Fibroblast of lung (primary cell): ENCODE data around the gene SURF1. TPM values are rescaled to one million over a fixed set of nuclear protein-coding genes. Genes with fewer than 3 reads are reported as not detected.

Source experiments
- DNase-seq, 2 donors: peaks; one replicate each; pipeline versions ENCODE4 v3.0.0 to v3.0.0-alpha.2; 2010; ENCODE audit warnings: low read depth in 2 of 2
- H2AFZ ChIP-seq: 2 replicates; pipeline ENCODE4 v1.5.1; 2012; ENCODE audit warnings: low read length, control low read depth, inconsistent platforms
- H3K27ac ChIP-seq: 2 replicates; pipeline ENCODE4 v1.5.1; 2011; ENCODE audit warnings: low read length, control low read depth; ENCODE audit not compliant: insufficient read depth
- H3K27me3 ChIP-seq: 2 replicates; pipeline ENCODE4 v1.5.1; 2011; ENCODE audit warnings: mild to moderate bottlenecking, low read length; ENCODE audit not compliant: control insufficient read depth, insufficient read depth
- H3K36me3 ChIP-seq: 2 replicates; pipeline ENCODE4 v1.5.1; 2011; ENCODE audit warnings: low read length; ENCODE audit not compliant: control insufficient read depth, insufficient read depth
- H3K4me1 ChIP-seq: 2 replicates; pipeline ENCODE4 v1.5.1; 2011; ENCODE audit warnings: low read length; ENCODE audit not compliant: control insufficient read depth, insufficient read depth; ENCODE audit errors: extremely low read depth
- H3K4me2 ChIP-seq: 2 replicates; pipeline ENCODE4 v1.5.1; 2011; ENCODE audit warnings: low read length, control low read depth; ENCODE audit not compliant: insufficient read depth; ENCODE audit errors: extremely low read depth
- H3K4me3 ChIP-seq, 4 experiments: fragments of 200-600 bp in 1 of 4; sonication (generic) in 1 of 4; replicated peaks in 1 of 4; 2 replicates each; pipeline ENCODE4 v1.5.1; 2011 to 2016; ENCODE audit warnings: low read length in 4 of 4, low read depth in 3 of 4, mild to moderate bottlenecking in 3 of 4, control low read depth in 2 of 4, inconsistent platforms in 1 of 4, mixed read lengths in 1 of 4; ENCODE audit not compliant: insufficient read depth in 1 of 4; ENCODE audit errors: control extremely low read depth in 1 of 4
- H3K79me2 ChIP-seq: 2 replicates; pipeline ENCODE4 v1.5.1; 2012; ENCODE audit warnings: mild to moderate bottlenecking, low read length, inconsistent platforms; ENCODE audit not compliant: control insufficient read depth, insufficient read depth
- H3K9ac ChIP-seq: 2 replicates; pipeline ENCODE4 v1.5.1; 2011; ENCODE audit warnings: mild to moderate bottlenecking, low read length, control low read depth; ENCODE audit not compliant: insufficient read depth
- H3K9me3 ChIP-seq: 2 replicates; pipeline ENCODE4 v1.5.1; 2012; ENCODE audit warnings: low read depth, low read length; ENCODE audit not compliant: control insufficient read depth, insufficient read depth
- H4K20me1 ChIP-seq: 2 replicates; pipeline ENCODE4 v1.5.1; 2011; ENCODE audit warnings: low read length; ENCODE audit not compliant: control insufficient read depth, insufficient read depth; ENCODE audit errors: extremely low read depth
- CTCF ChIP-seq, 2 donors: IDR thresholded peaks in 1 of 2; conservative IDR thresholded peaks in 1 of 2; 1 replicate in 1 of 2; 2 replicates in 1 of 2; pipeline ENCODE4 v1.5.1; 2011 to 2012; ENCODE audit warnings: low read length in 2 of 2, control low read depth in 1 of 2, inconsistent platforms in 1 of 2, low read depth in 1 of 2, mild to moderate bottlenecking in 1 of 2
- EZH2 ChIP-seq: IDR thresholded peaks from 2 replicates; pipeline ENCODE4 v1.5.1; 2012; ENCODE audit warnings: low read length, control low read depth, mild to moderate bottlenecking; ENCODE audit errors: missing control alignments
- polyA plus RNA-seq, 2 donors: library from polyadenylated mRNA; depleted of rRNA in 1 of 2; stranded (reverse) in 1 of 2; unstranded in 1 of 2; fragments of >200 nt; gene quantifications; 2 replicates each; pipeline ENCODE4 v1.2.1, GENCODE V29; 2011 to 2012; ENCODE audit warnings: missing spikeins in 1 of 2
- total RNA-seq: library from RNA; depleted of rRNA; stranded (reverse); fragments of >200 nt; gene quantifications from 2 replicates; pipeline ENCODE4 v1.2.1, GENCODE V29; 2014

SURF1 gene
- total and polyA plus RNA-seq, 2 donors (not counting 1 experiment from before 2014, with no cell fraction given), result 27.9 to 31.7 TPM

DNA sequence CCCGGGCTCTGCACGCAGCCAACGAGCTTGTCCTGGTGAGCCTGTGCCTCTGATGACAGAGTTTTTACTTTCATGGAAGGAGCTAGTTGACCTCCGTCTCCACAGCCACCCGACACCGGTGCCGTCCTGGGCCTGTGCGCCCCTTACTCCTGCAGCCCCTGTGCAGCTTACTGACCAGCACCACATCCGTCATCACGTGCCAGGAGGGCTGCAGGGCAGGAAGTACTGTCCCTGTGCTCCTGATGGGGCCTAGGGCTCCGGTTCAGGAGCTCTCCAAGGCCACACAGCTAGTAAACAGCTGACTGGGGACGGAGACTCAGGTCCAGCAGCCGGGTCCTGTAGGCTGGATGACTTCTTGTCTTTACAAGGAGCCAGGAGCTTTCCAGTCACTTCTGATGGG is 30.1 kb upstream of the SURF1 start:
- no peaks in the 10 kb centered on the region for H3K4me1 ChIP-seq
- H4K20me1 ChIP-seq, result no peaks in the 10 kb centered on the region
- no peak overlapping the region for H3K27ac ChIP-seq
- no peak for TF ChIP-seq CTCF (conservative IDR thresholded peaks at IDR 0.05 in 1 of 2, IDR thresholded peaks at IDR 0.05 in 1 of 2; ENCODE audit: low read depth in 1 of 2, low read length in 2 of 2)
- no peak for TF ChIP-seq EZH2
- H3K9ac ChIP-seq, result no peak overlapping the region
- peaks cover 4% of the 10 kb centered on the region for H3K27me3 ChIP-seq
- H3K9me3 ChIP-seq, result no peaks in the 10 kb centered on the region
- no peak overlapping the region for H3K4me2 ChIP-seq
- H3K4me3 ChIP-seq, result no peak overlapping the region
- H3K79me2 ChIP-seq, result no peaks in the 10 kb centered on the region
- H3K36me3 ChIP-seq, result no peaks in the 10 kb centered on the region
- DNase-seq, result no peak
- H2AFZ ChIP-seq, result no peak overlapping the region

DNA sequence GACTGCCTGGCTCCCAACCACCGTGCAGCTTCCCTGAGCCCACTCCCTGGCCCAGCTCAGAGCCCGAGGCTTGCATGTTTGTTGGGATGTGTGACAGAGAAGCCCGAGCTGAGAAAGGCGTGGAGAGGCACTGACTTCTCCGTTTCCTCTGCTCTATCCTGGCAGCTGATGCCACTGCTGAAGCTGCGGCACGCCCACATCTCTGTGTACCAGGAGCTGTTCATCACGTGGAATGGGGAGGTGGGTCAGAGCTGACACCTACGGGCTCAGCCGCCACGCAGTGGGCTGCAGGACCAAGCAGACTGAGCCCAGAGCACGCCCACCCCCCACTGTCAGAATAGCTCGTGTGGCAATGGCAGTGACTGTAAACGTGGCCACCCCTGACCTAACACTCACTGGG is 29.2 kb upstream of the SURF1 start:
- DNase-seq, result no peak
- TF ChIP-seq CTCF (conservative IDR thresholded peaks at IDR 0.05 in 1 of 2, IDR thresholded peaks at IDR 0.05 in 1 of 2; ENCODE audit: low read depth in 1 of 2, low read length in 2 of 2) (no peak), EZH2 (no peak)
- peaks cover 4% of the 10 kb centered on the region for H3K27me3 ChIP-seq
- no peaks in the 10 kb centered on the region for H3K79me2 ChIP-seq
- H3K9me3 ChIP-seq, result no peaks in the 10 kb centered on the region
- H4K20me1 ChIP-seq, result no peaks in the 10 kb centered on the region
- no peak overlapping the region for H2AFZ ChIP-seq
- no peak overlapping the region for H3K9ac ChIP-seq
- H3K4me2 ChIP-seq, result no peak overlapping the region
- no peaks in the 10 kb centered on the region for H3K36me3 ChIP-seq
- no peaks in the 10 kb centered on the region for H3K4me1 ChIP-seq
- H3K4me3 ChIP-seq, result no peak overlapping the region
- no peak overlapping the region for H3K27ac ChIP-seq

- Histone ChIP-seq H3K36me3 (no peaks in the 10 kb centered on the region), H3K4me3 (no peak overlapping the region), H3K27ac (no peak overlapping the region), H2AFZ (no peak overlapping the region), H4K20me1 (no peaks in the 10 kb centered on the region), H3K4me1 (no peaks in the 10 kb centered on the region), H3K79me2 (no peaks in the 10 kb centered on the region), H3K9me3 (no peaks in the 10 kb centered on the region), H3K27me3 (no peaks in the 10 kb centered on the region), H3K4me2 (no peak overlapping the region), H3K9ac (no peak overlapping the region)
- TF ChIP-seq CTCF (conservative IDR thresholded peaks at IDR 0.05 in 1 of 2, IDR thresholded peaks at IDR 0.05 in 1 of 2; ENCODE audit: low read depth in 1 of 2, low read length in 2 of 2), result no peak
- no peak for TF ChIP-seq EZH2
- DNase-seq, result no peak
These were observed 28.5 kb upstream of the SURF1 start for GRCh38 chr9:133384736-133385321.
